GM12878 (cell line): ENCODE measurements around the gene IQCK. TPM values are rescaled to one million over a fixed set of nuclear protein-coding genes. Genes with fewer than 3 reads are reported as not detected.

Source experiments
- ATAC-seq: fragments of 200-7000 bp; cut with Tn5 transposase; 3 replicates; pipeline ENCODE4 v1.9.1; 2020; ENCODE audit warnings: mild to moderate bottlenecking, moderate library complexity
- BruUV-seq: library from RNA; stranded (reverse); fragments of 400-500 nt; replicated peaks from 2 replicates; lab custom pipeline; 2021; lab: Mats Ljungman, UMichigan
- CTCF ChIA-PET: fragments of 300-600 bp; sonication (Branson Sonifier 250); formaldehyde crosslinking; extraction: SDS; loops from one replicate; lab custom pipeline; 2021; ENCODE audit warnings: inconsistent platforms; lab: Yijun Ruan, JAX
- POLR2A ChIA-PET: fragments of 350-600 bp; formaldehyde crosslinking; extraction: SDS; loops from one replicate; lab custom pipeline; 2021; ENCODE audit warnings: inconsistent platforms; lab: Charles Lee
- RAD21 ChIA-PET: fragments of 300-600 bp; sonication (Branson Sonifier 250); formaldehyde crosslinking; loops from one replicate; lab custom pipeline; 2023; ENCODE audit warnings: antibody characterized with exemption; ENCODE audit not compliant: unreplicated experiment; lab: Charles Lee
- SMC1A ChIA-PET: fragments of 300-600 bp; sonication (Branson Sonifier 250); formaldehyde crosslinking; loops from one replicate; lab custom pipeline; 2023; ENCODE audit not compliant: unreplicated experiment, uncharacterized antibody; lab: Charles Lee
- DNase-seq: peaks from one replicate; pipeline ENCODE4 v3.0.0-alpha.2; 2011; ENCODE audit warnings: low read depth, low spot score
- FAIRE-seq: peaks from 3 replicates; lab custom pipeline; 2011; peaks lifted over from hg19 to GRCh38; lab: Jason Lieb, UNC
- H2AFZ ChIP-seq: 2 replicates; pipeline ENCODE4 v1.6.0; 2011; ENCODE audit warnings: low read depth, low read length, control low read depth; ENCODE audit not compliant: control insufficient read depth
- H3K27ac ChIP-seq: 2 replicates; pipeline ENCODE4 v1.5.1; 2011; ENCODE audit warnings: control low read depth; ENCODE audit not compliant: control insufficient read depth, insufficient read depth
- H3K27me3 ChIP-seq, 2 experiments: replicated peaks in 1 of 2; 2 replicates each; pipeline versions ENCODE4 v1.6.0 to v1.6.1; 2011; ENCODE audit warnings: low read length in 1 of 2; ENCODE audit not compliant: control insufficient read depth in 2 of 2, insufficient read depth in 2 of 2
- H3K36me3 ChIP-seq, 2 experiments: 2 replicates each; pipeline ENCODE4 v1.5.1; 2011; ENCODE audit warnings: low read length in 1 of 2; ENCODE audit not compliant: control insufficient read depth in 2 of 2, insufficient read depth in 2 of 2
- H3K4me1 ChIP-seq: 2 replicates; pipeline ENCODE4 v1.6.1; 2011; ENCODE audit warnings: mild to moderate bottlenecking, low read length, moderate library complexity, mixed read lengths; ENCODE audit not compliant: control insufficient read depth, insufficient read depth
- H3K4me2 ChIP-seq: 2 replicates; pipeline ENCODE4 v1.6.0; 2011; ENCODE audit warnings: control low read depth; ENCODE audit not compliant: control insufficient read depth, insufficient read depth
- H3K4me3 ChIP-seq: fragments of 200-600 bp; sonication (generic); 2 replicates; pipeline ENCODE4 v1.5.1; 2016
- H3K79me2 ChIP-seq: 2 replicates; pipeline ENCODE4 v1.6.0; 2011; ENCODE audit warnings: low read length; ENCODE audit not compliant: control insufficient read depth, insufficient read depth
- H3K9ac ChIP-seq: 2 replicates; pipeline ENCODE4 v1.8.0; 2011; ENCODE audit warnings: low read length, control low read depth, mixed read lengths; ENCODE audit not compliant: control insufficient read depth, insufficient read depth
- H3K9me3 ChIP-seq: replicated peaks from 3 replicates; pipeline ENCODE4 v1.5.1; 2011; ENCODE audit warnings: mild to moderate bottlenecking, low read length; ENCODE audit not compliant: control insufficient read depth, insufficient read depth
- H4K20me1 ChIP-seq: 2 replicates; pipeline ENCODE4 v1.6.0; 2011; ENCODE audit not compliant: control insufficient read depth, insufficient read depth
- TCF3 ChIP-seq: IDR thresholded peaks from 2 replicates; pipeline ENCODE4 v1.6.1; 2012; ENCODE audit warnings: low read depth, mild to moderate bottlenecking, low read length, borderline replicate concordance; ENCODE audit not compliant: insufficient read depth
- WGBS: methylation state at CpG from one replicate; pipeline ENCODE4 v1.1.6; 2016; ENCODE audit warnings: low lambda C conversion rate; ENCODE audit not compliant: insufficient replicate concordance, insufficient coverage; ENCODE audit errors: missing lambda C conversion rate; 5-methylcytosine and 5-hydroxymethylcytosine counted together
- in situ Hi-C: fragments of 300-500 bp; cut with MboI; formaldehyde crosslinking; loops from 9 replicates; pipeline ENCODE4 v1.14.3; 2018; ENCODE audit warnings: mixed read lengths
- intact Hi-C: fragments of 100-400 bp; cut with micrococcal nuclease; formaldehyde crosslinking; loops from one replicate; pipeline ENCODE4 v1.14.2; 2022; ENCODE audit not compliant: unreplicated experiment
- polyA plus RNA-seq, 11 experiments: library from polyadenylated mRNA; depleted of rRNA in 4 of 11; unstranded in 6 of 11; stranded (reverse) in 5 of 11; fragments of >200 nt; fragmentation: Nextera tagmentation in 4 of 11; fragmentation: Illumina TruSeq in 1 of 11; extraction: Ambion mirVana in 4 of 11; extraction: Trizol in 1 of 11; gene quantifications; 1 replicate in 1 of 11; 2 replicates in 10 of 11; pipeline versions ENCODE4 v1.2.1 to v1.2.3, GENCODE V29; 2011 to 2016; ENCODE audit warnings: inconsistent platforms in 2 of 11, missing spikeins in 2 of 11, low read depth in 1 of 11
- total RNA-seq, 4 experiments: library from RNA; depleted of rRNA in 3 of 4; stranded (reverse); fragments of >200 nt in 3 of 4; fragmentation: Illumina TruSeq in 1 of 4; extraction: Trizol in 1 of 4; gene quantifications; 2 replicates each; pipeline versions ENCODE4 v1.2.1 to v1.2.3, GENCODE V29; 2013 to 2021
- TF ChIP-seq, protein P1 (sequence below): fragments of 450-650 bp; IDR thresholded peaks from 2 replicates; pipeline ENCODE4 v1.6.1; 2017; ENCODE audit warnings: borderline replicate concordance
- TF ChIP-seq, protein P2 (sequence below): IDR thresholded peaks from 2 replicates; pipeline ENCODE4 v1.6.1; 2012; ENCODE audit warnings: low read depth, low read length, improper control_type of control experiment
- TF ChIP-seq, protein P3 (sequence below): fragments of 450-650 bp; IDR thresholded peaks from 2 replicates; pipeline ENCODE4 v1.6.1; 2018; ENCODE audit warnings: mild to moderate bottlenecking, low read depth, moderate library complexity; ENCODE audit not compliant: partially characterized antibody

IQCK gene
- total and polyA plus RNA-seq, 10 of the 15 experiments (the other 5 are each of a cell fraction or from before 2014, with no cell fraction given) = 1.0 to 4.2 (median 2.4) TPM

DNA sequence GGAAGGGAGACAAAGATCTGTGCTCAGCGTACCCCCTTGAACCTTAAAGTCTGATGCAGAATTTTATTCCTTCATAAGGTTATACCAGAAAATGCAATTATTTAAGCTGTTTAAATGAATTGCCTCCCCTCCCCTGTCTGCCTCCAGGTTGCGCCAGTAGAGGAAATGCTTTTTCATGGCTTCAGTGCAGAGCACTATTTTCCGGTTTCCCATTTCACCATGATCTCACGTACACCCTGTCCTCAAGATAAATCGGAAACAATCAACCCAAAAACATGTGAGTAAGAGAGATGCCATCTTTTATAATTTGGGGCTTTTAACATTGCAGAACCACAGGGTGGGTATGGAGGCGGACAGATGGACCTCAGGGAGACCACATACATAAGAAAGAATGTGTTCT is 15.5 kb downstream of the IQCK start:
- no peaks in the 10 kb centered on the region for H3K79me2 ChIP-seq
- FAIRE-seq (no peak), DNase-seq (no peak), ATAC-seq (no peak)
- no peaks in the 10 kb centered on the region for H3K9me3 ChIP-seq
- ChIA-PET CTCF (interaction anchor here (1.0 kb wide), 1 partner anchor 155 kb away, joined by 3 read pairs; no protein-coding TSS in a partner anchor), RAD21 (interaction anchor here (0.7 kb wide), 1 partner anchor 563 kb away, joined by 3 read pairs; no protein-coding TSS in a partner anchor), SMC1A (no interaction called here), POLR2A (no interaction called here)
- intact Hi-C loops = no loop called here
- no peak overlapping the region for H3K27ac ChIP-seq
- BruUV-seq = no TSS peak
- no peak overlapping the region for H2AFZ ChIP-seq
- H3K36me3 ChIP-seq = no peaks in the 10 kb centered on the region
- no peak overlapping the region for H3K4me3 ChIP-seq
- H3K4me2 ChIP-seq = no peak overlapping the region
- no peak for TF ChIP-seq TCF3
- TF ChIP-seq, protein P1, sequence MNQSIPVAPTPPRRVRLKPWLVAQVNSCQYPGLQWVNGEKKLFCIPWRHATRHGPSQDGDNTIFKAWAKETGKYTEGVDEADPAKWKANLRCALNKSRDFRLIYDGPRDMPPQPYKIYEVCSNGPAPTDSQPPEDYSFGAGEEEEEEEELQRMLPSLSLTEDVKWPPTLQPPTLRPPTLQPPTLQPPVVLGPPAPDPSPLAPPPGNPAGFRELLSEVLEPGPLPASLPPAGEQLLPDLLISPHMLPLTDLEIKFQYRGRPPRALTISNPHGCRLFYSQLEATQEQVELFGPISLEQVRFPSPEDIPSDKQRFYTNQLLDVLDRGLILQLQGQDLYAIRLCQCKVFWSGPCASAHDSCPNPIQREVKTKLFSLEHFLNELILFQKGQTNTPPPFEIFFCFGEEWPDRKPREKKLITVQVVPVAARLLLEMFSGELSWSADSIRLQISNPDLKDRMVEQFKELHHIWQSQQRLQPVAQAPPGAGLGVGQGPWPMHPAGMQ = no peak
- TF ChIP-seq, protein P2, sequence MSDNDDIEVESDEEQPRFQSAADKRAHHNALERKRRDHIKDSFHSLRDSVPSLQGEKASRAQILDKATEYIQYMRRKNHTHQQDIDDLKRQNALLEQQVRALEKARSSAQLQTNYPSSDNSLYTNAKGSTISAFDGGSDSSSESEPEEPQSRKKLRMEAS = no peak
- TF ChIP-seq, protein P3, sequence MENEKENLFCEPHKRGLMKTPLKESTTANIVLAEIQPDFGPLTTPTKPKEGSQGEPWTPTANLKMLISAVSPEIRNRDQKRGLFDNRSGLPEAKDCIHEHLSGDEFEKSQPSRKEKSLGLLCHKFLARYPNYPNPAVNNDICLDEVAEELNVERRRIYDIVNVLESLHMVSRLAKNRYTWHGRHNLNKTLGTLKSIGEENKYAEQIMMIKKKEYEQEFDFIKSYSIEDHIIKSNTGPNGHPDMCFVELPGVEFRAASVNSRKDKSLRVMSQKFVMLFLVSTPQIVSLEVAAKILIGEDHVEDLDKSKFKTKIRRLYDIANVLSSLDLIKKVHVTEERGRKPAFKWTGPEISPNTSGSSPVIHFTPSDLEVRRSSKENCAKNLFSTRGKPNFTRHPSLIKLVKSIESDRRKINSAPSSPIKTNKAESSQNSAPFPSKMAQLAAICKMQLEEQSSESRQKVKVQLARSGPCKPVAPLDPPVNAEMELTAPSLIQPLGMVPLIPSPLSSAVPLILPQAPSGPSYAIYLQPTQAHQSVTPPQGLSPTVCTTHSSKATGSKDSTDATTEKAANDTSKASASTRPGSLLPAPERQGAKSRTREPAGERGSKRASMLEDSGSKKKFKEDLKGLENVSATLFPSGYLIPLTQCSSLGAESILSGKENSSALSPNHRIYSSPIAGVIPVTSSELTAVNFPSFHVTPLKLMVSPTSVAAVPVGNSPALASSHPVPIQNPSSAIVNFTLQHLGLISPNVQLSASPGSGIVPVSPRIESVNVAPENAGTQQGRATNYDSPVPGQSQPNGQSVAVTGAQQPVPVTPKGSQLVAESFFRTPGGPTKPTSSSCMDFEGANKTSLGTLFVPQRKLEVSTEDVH = no peak
- WGBS = 75% methylated on average over 6 of the region's 6 CpGs
- H3K9ac ChIP-seq = no peak overlapping the region
- H3K27me3 ChIP-seq = no peaks in the 10 kb centered on the region; a peak in 1 of 4 replicates
- no peaks in the 10 kb centered on the region for H3K4me1 ChIP-seq
- H4K20me1 ChIP-seq = no peaks in the 10 kb centered on the region
- in situ Hi-C loops = no loop called here
